Measurements from ENCODE around the gene PDE4B.

DNA sequence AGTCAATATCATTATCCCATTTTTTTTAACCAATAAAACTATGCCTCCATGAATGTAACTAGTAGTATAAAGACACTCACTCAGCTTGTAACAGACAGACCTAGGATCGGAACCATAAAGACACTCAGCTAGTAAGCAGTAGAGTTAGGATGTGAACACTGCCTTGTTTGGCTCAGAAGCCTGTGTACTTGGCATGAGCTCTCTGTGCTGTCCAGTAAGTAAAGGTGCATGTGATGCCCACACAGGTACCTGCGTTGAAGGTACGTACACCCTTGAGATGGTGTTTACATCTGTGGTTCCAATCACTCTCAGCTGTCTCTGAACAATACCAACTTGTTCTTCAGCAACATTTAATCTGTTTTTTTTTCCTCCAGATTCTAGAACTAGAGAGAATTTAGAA is 489.1 kb downstream of the PDE4B start:
- TF ChIP-seq, protein P1, sequence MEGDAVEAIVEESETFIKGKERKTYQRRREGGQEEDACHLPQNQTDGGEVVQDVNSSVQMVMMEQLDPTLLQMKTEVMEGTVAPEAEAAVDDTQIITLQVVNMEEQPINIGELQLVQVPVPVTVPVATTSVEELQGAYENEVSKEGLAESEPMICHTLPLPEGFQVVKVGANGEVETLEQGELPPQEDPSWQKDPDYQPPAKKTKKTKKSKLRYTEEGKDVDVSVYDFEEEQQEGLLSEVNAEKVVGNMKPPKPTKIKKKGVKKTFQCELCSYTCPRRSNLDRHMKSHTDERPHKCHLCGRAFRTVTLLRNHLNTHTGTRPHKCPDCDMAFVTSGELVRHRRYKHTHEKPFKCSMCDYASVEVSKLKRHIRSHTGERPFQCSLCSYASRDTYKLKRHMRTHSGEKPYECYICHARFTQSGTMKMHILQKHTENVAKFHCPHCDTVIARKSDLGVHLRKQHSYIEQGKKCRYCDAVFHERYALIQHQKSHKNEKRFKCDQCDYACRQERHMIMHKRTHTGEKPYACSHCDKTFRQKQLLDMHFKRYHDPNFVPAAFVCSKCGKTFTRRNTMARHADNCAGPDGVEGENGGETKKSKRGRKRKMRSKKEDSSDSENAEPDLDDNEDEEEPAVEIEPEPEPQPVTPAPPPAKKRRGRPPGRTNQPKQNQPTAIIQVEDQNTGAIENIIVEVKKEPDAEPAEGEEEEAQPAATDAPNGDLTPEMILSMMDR (optimal IDR thresholded peaks at IDR 0.05 in 1 of 3, IDR thresholded peaks at IDR 0.05 in 1 of 3, conservative IDR thresholded peaks at IDR 0.05 in 1 of 3; ENCODE audit: extremely low read depth in 1 of 3, insufficient read depth in 2 of 3, low read length in 3 of 3), result no peak
- TF ChIP-seq EZH2 (IDR thresholded peaks at IDR 0.05; ENCODE audit: low read length), result no peak

Data from keratinocyte (primary cell).